PC-9 (cell line): ENCODE results near the gene MAP2K1.

Source experiments
- CTCF ChIP-seq: fragments of 200-600 bp; sonication (generic); conservative IDR thresholded peaks from 2 replicates; pipeline ENCODE4 v1.6.1; 2017; ENCODE audit warnings: mixed run types, antibody characterized with exemption, mild to moderate bottlenecking, moderate library complexity
- EZH2 ChIP-seq: fragments of 200-600 bp; sonication (generic); IDR thresholded peaks from 2 replicates; pipeline ENCODE4 v1.8.0; 2017; ENCODE audit warnings: antibody characterized with exemption, low read depth

GRCh38 chr15:66400351-66400774 lies 13.7 kb downstream of the MAP2K1 start:
- TF ChIP-seq CTCF (no peak), EZH2 (no peak)
